Fibroblast of mammary gland (primary cell): Measurements from ENCODE around the gene EFCAB3.

Experiments
- DNase-seq: peaks from one replicate; pipeline ENCODE4 v3.0.0-alpha.2; 2010; ENCODE audit warnings: low read depth
- H3K4me3 ChIP-seq: 2 replicates; pipeline ENCODE4 v1.5.1; 2011; ENCODE audit warnings: low read depth, mild to moderate bottlenecking, low read length, moderate library complexity; ENCODE audit not compliant: control insufficient read depth
- CTCF ChIP-seq: conservative IDR thresholded peaks from 2 replicates; pipeline ENCODE4 v1.5.1; 2011; ENCODE audit warnings: low read depth, low read length, inconsistent platforms; ENCODE audit not compliant: control insufficient read depth, insufficient read depth

EFCAB3 gene

GRCh38 chr17:62380253-62380652, at the start of gene EFCAB3:
Gene EFCAB3 (plus strand): TSS chr17:62380553. CDS start chr17:62382980, 2,427 bp downstream.
- no peak for TF ChIP-seq CTCF
- no peak for DNase-seq
- no peak within 1 kb of the TSS for H3K4me3 ChIP-seq

GRCh38 chr17:62336527-62336926, 43.8 kb upstream of the EFCAB3 start:
- no peak for TF ChIP-seq CTCF
- DNase-seq = no peak
- H3K4me3 ChIP-seq = no peak overlapping the region

- DNase-seq = no peak
- no peak overlapping the region for H3K4me3 ChIP-seq
- no peak for TF ChIP-seq CTCF
These were observed 36.5 kb upstream of the EFCAB3 start for GRCh38 chr17:62343764-62344270.

GRCh38 chr17:62351176-62351575, 29.2 kb upstream of the EFCAB3 start:
- no peak overlapping the region for H3K4me3 ChIP-seq
- no peak for TF ChIP-seq CTCF
- no peak for DNase-seq

- no peak for TF ChIP-seq CTCF
- H3K4me3 ChIP-seq = no peak overlapping the region
- no peak for DNase-seq
These were observed 14.2 kb upstream of the EFCAB3 start for GRCh38 chr17:62366191-62366590.

GRCh38 chr17:62381561-62381960, 1.2 kb downstream of the EFCAB3 start:
- no peak overlapping the region for H3K4me3 ChIP-seq
- DNase-seq = no peak
- no peak for TF ChIP-seq CTCF

GRCh38 chr17:62388856-62389255, 8.5 kb downstream of the EFCAB3 start:
- H3K4me3 ChIP-seq = no peak overlapping the region
- DNase-seq = no peak
- no peak for TF ChIP-seq CTCF
